Rectal smooth muscle tissue (tissue), 1 donor: ENCODE results near the gene TTLL3.

Experiments
- H3K27ac ChIP-seq: one replicate; pipeline ENCODE4 v1.7.0; 2013; ENCODE audit warnings: low read depth, low read length, inconsistent platforms
- H3K27me3 ChIP-seq: one replicate; pipeline ENCODE4 v1.7.0; 2013; ENCODE audit warnings: low read length; ENCODE audit not compliant: control insufficient read depth, insufficient read depth
- H3K36me3 ChIP-seq: one replicate; pipeline ENCODE4 v1.7.0; 2013; ENCODE audit warnings: low read length; ENCODE audit not compliant: control insufficient read depth, insufficient read depth
- H3K4me1 ChIP-seq: one replicate; pipeline ENCODE4 v1.7.0; 2013; ENCODE audit warnings: low read length; ENCODE audit not compliant: control insufficient read depth, insufficient read depth
- H3K4me3 ChIP-seq: one replicate; pipeline ENCODE4 v1.7.0; 2013; ENCODE audit warnings: low read length
- H3K9ac ChIP-seq: one replicate; pipeline ENCODE4 v1.7.0; 2013; ENCODE audit warnings: low read length

TTLL3 gene

GRCh38 chr3:9815986-9816385 lies 5.9 kb downstream of the TTLL3 start:
- peaks cover 4% of the 10 kb centered on the region for H3K36me3 ChIP-seq
- no peak overlapping the region for H3K4me3 ChIP-seq
- H3K4me1 ChIP-seq: no peaks in the 10 kb centered on the region
- H3K9ac ChIP-seq: no peak overlapping the region
- H3K27me3 ChIP-seq: no peaks in the 10 kb centered on the region
- no peak overlapping the region for H3K27ac ChIP-seq

- H3K9ac ChIP-seq: no peak overlapping the region
- peaks cover 4% of the 10 kb centered on the region for H3K36me3 ChIP-seq
- no peak overlapping the region for H3K27ac ChIP-seq
- no peaks in the 10 kb centered on the region for H3K27me3 ChIP-seq
- H3K4me1 ChIP-seq: no peaks in the 10 kb centered on the region
- H3K4me3 ChIP-seq: no peak overlapping the region
These were observed 7.4 kb downstream of the TTLL3 start for GRCh38 chr3:9817436-9817835.

GRCh38 chr3:9818666-9819335 lies 8.7 kb downstream of the TTLL3 start:
- Histone ChIP-seq H3K27me3 (no peaks in the 10 kb centered on the region), H3K4me3 (no peak overlapping the region), H3K36me3 (peaks cover 4% of the 10 kb centered on the region), H3K27ac (no peak overlapping the region), H3K4me1 (no peaks in the 10 kb centered on the region), H3K9ac (no peak overlapping the region)

- Histone ChIP-seq H3K27ac (no peak overlapping the region), H3K4me3 (no peak overlapping the region), H3K4me1 (no peaks in the 10 kb centered on the region), H3K27me3 (no peaks in the 10 kb centered on the region), H3K36me3 (peaks cover 4% of the 10 kb centered on the region), H3K9ac (no peak overlapping the region)
These were observed 10.5 kb downstream of the TTLL3 start for GRCh38 chr3:9820543-9820942.

GRCh38 chr3:9820946-9821345 lies 10.9 kb downstream of the TTLL3 start:
- H3K27ac ChIP-seq: no peak overlapping the region
- H3K4me3 ChIP-seq: no peak overlapping the region
- H3K27me3 ChIP-seq: no peaks in the 10 kb centered on the region
- H3K9ac ChIP-seq: no peak overlapping the region
- peaks cover 4% of the 10 kb centered on the region for H3K36me3 ChIP-seq
- H3K4me1 ChIP-seq: no peaks in the 10 kb centered on the region

GRCh38 chr3:9825451-9826040 lies 15.5 kb downstream of the TTLL3 start:
- no peaks in the 10 kb centered on the region for H3K27me3 ChIP-seq
- no peak overlapping the region for H3K9ac ChIP-seq
- H3K4me3 ChIP-seq: no peak overlapping the region
- H3K27ac ChIP-seq: no peak overlapping the region
- H3K36me3 ChIP-seq: no peaks in the 10 kb centered on the region
- no peaks in the 10 kb centered on the region for H3K4me1 ChIP-seq

- Histone ChIP-seq H3K4me1 (no peaks in the 10 kb centered on the region), H3K27me3 (no peaks in the 10 kb centered on the region), H3K4me3 (no peak overlapping the region), H3K36me3 (no peaks in the 10 kb centered on the region), H3K27ac (no peak overlapping the region), H3K9ac (no peak overlapping the region)
These were observed 16.9 kb downstream of the TTLL3 start for GRCh38 chr3:9826815-9827573.

DNA sequence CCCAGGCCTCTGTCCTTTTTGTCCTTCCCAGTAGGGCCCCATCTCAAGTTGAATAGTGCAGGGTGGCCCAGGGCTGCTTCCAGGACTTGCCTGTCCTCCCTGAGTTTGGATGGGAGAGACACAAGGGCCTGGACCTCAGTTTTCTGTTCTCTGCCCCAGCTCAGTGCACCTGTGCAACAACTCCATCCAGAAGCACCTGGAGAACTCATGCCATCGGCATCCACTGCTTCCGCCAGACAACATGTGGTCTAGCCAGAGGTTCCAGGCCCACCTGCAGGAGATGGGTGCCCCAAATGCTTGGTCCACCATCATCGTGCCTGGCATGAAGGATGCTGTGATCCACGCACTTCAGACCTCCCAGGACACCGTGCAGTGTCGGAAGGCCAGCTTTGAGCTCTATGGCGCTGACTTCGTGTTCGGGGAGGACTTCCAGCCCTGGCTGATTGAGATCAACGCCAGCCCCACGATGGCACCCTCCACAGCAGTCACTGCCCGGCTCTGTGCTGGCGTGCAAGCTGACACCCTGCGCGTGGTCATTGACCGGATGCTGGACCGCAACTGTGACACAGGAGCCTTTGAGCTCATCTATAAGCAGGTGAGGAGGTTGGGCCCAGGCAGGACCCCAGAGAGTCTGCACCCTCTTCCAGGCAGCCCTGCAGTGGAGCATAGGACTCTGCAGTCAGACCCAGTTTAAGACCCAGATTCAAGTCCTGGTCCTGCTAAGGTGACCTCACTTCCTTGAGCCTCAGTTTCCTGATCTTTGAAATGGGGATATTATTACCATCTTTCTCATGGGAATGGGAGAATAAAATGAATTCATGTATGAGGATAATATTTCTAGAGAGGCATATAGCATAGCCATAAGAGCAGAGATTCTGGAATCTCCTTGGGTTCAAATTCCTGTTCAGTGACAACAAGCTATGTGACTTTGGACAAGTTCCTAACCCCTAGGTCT lies 19.0 kb downstream of the TTLL3 start:
- no peak overlapping the region for H3K27ac ChIP-seq
- peaks cover 12% of the 10 kb centered on the region for H3K36me3 ChIP-seq
- no peak overlapping the region for H3K4me3 ChIP-seq
- no peaks in the 10 kb centered on the region for H3K27me3 ChIP-seq
- no peaks in the 10 kb centered on the region for H3K4me1 ChIP-seq
- H3K9ac ChIP-seq: no peak overlapping the region

DNA sequence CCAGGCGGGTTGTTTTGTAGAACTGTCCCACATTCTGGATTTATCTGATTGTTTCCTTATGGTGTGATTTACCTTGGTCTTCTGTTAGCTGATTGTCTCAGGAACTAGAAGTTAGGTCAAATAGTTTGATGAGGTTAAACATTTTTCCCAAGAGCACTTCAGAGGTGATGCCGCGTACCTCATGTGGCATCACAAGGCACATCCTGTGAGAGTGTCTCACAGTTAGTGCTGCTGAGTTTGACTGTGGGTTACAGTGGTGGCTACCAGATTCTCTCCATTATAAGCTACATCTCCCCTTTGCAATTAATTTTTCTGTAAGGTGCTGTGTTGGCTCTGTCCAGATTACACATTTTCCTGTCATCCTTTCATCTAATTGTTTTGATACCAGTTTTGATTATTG lies 21.2 kb downstream of the TTLL3 start:
- peaks cover 22% of the 10 kb centered on the region for H3K36me3 ChIP-seq
- no peak overlapping the region for H3K4me3 ChIP-seq
- H3K4me1 ChIP-seq: no peaks in the 10 kb centered on the region
- H3K27me3 ChIP-seq: no peaks in the 10 kb centered on the region
- no peak overlapping the region for H3K27ac ChIP-seq
- H3K9ac ChIP-seq: no peak overlapping the region

DNA sequence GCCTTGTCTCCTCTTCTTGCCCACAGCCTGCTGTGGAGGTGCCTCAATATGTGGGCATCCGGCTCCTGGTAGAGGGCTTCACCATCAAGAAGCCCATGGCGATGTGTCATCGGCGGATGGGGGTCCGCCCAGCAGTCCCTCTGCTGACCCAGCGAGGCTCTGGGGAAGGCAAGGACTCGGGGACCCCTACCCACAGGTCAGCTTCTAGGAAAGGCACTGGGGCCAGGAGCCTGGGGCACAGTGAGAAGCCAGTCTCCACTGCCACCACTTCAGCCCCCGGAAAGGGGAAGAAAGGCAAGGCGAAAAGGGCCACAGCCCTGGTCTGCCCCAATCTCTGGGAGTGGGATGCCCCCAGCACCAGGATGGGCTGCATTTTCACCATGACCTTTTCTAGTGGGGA lies 23.0 kb downstream of the TTLL3 start:
- Histone ChIP-seq H3K9ac (no peak overlapping the region), H3K27ac (no peak overlapping the region), H3K4me1 (no peaks in the 10 kb centered on the region), H3K36me3 (peaks cover 22% of the 10 kb centered on the region), H3K27me3 (no peaks in the 10 kb centered on the region), H3K4me3 (no peak overlapping the region)

- H3K4me1 ChIP-seq: no peaks in the 10 kb centered on the region
- no peaks in the 10 kb centered on the region for H3K27me3 ChIP-seq
- peaks cover 28% of the 10 kb centered on the region for H3K36me3 ChIP-seq
- H3K4me3 ChIP-seq: no peak overlapping the region
- no peak overlapping the region for H3K9ac ChIP-seq
- H3K27ac ChIP-seq: no peak overlapping the region
These were observed 24.7 kb downstream of the TTLL3 start for GRCh38 chr3:9834520-9835380.
